DND-41 (cell line): Measurements from ENCODE around the gene FCAMR.
A peak's percentile ranks its signal among the peaks of the same experiment; 100 is the strongest.

ENCODE experiments used
- ATAC-seq: fragments of 200-7000 bp; cut with Tn5 transposase; 3 replicates; pipeline ENCODE4 v1.9.1; 2021; ENCODE audit warnings: low read depth; ENCODE audit not compliant: insufficient read depth
- DNase-seq: peaks from one replicate; pipeline ENCODE4 v3.0.0-alpha.2; 2020
- H2AFZ ChIP-seq: 2 replicates; pipeline ENCODE4 v1.6.0; 2012; ENCODE audit warnings: low read depth, low read length
- H3K27ac ChIP-seq: 2 replicates; pipeline ENCODE4 v1.5.1; 2012; ENCODE audit warnings: low read length, inconsistent platforms
- H3K27me3 ChIP-seq: fragments of 200-600 bp; sonication (generic); 2 replicates; pipeline ENCODE4 v1.6.0; 2012; ENCODE audit warnings: low read length, mild to moderate bottlenecking, inconsistent platforms; ENCODE audit not compliant: insufficient read depth, poor library complexity
- H3K36me3 ChIP-seq: 2 replicates; pipeline ENCODE4 v1.5.1; 2012; ENCODE audit warnings: low read length, inconsistent platforms; ENCODE audit not compliant: insufficient read depth
- H3K4me1 ChIP-seq: 2 replicates; pipeline ENCODE4 v1.5.1; 2012; ENCODE audit warnings: mild to moderate bottlenecking, low read length; ENCODE audit not compliant: insufficient read depth
- H3K4me2 ChIP-seq: 2 replicates; pipeline ENCODE4 v1.6.0; 2012; ENCODE audit warnings: mild to moderate bottlenecking, moderate library complexity, low read length, inconsistent platforms; ENCODE audit not compliant: insufficient read depth
- H3K4me3 ChIP-seq, 2 experiments: fragments of 200-600 bp in 1 of 2; shearing (Covaris generic) in 1 of 2; 2 replicates each; pipeline ENCODE4 v1.5.1; 2012 to 2016; ENCODE audit warnings: inconsistent platforms in 2 of 2, low read length in 2 of 2, mild to moderate bottlenecking in 2 of 2, low read depth in 1 of 2, moderate library complexity in 1 of 2
- H3K79me2 ChIP-seq: 2 replicates; pipeline ENCODE4 v1.6.0; 2012; ENCODE audit warnings: low read length, inconsistent platforms; ENCODE audit not compliant: insufficient read depth
- H3K9ac ChIP-seq: 2 replicates; pipeline ENCODE4 v1.6.0; 2012; ENCODE audit warnings: low read depth, mild to moderate bottlenecking, inconsistent platforms, low read length, moderate library complexity
- H3K9me3 ChIP-seq: 2 replicates; pipeline ENCODE4 v1.5.1; 2012; ENCODE audit warnings: low read length, moderate library complexity, mild to moderate bottlenecking, inconsistent platforms; ENCODE audit not compliant: insufficient read depth, severe bottlenecking
- H4K20me1 ChIP-seq: 2 replicates; pipeline ENCODE4 v1.6.0; 2012; ENCODE audit warnings: low read length; ENCODE audit not compliant: insufficient read depth
- CTCF ChIP-seq: IDR thresholded peaks from 2 replicates; pipeline ENCODE4 v1.5.1; 2012; ENCODE audit warnings: borderline replicate concordance, low read length, moderate library complexity, mild to moderate bottlenecking; ENCODE audit not compliant: poor library complexity, severe bottlenecking; ENCODE audit errors: extremely low read depth
- EZH2 ChIP-seq: IDR thresholded peaks from 3 replicates; pipeline ENCODE4 v1.6.1; 2012; ENCODE audit warnings: borderline replicate concordance, low read depth, mild to moderate bottlenecking, moderate library complexity, low read length, inconsistent platforms; ENCODE audit not compliant: severe bottlenecking

FCAMR gene

GRCh38 chr1:206935491-206936067, 34.7 kb downstream of the FCAMR start:
- Histone ChIP-seq H3K27me3 (no peaks in the 10 kb centered on the region), H3K9me3 (no peaks in the 10 kb centered on the region), H3K36me3 (no peaks in the 10 kb centered on the region), H3K9ac (no peak overlapping the region), H3K79me2 (no peaks in the 10 kb centered on the region), H3K4me2 (no peak overlapping the region), H3K4me1 (no peaks in the 10 kb centered on the region), H3K27ac (no peak overlapping the region), H3K4me3 (no peak overlapping the region), H4K20me1 (no peaks in the 10 kb centered on the region), H2AFZ (no peak overlapping the region)
- DNase-seq, result peak; percentile 57
- peak; percentile 66 for TF ChIP-seq CTCF
- no peak for TF ChIP-seq EZH2
- peak; percentile 83 for ATAC-seq

DNA sequence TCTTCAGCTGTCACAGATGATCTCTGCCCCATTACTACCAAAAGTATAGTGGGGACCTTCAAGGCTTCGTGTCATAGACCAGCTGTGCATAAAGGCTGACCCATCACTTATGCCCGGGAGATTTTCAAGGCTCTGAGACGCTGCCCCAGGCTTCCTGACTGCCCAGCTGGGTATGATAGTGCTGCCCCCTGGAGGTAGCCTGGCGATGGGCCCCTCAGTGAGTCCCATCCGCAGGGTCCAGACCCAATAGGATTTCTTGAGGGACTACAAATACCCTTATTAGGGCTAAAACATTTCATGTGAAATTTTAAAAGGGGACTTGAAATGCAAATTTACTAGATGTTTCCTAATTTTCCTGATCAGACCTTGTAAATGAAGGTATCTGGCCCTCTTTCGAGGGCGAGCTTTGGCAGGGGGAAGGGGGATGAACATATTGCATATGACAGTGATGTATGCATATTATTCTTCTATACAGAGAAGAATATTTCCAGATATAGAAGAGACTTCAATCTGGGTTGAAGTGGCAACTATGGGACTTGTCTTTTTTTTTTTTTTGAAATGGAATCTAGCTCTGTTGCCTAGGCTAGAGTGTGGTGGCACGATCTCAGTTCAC, 36.8 kb downstream of the FCAMR start:
- Histone ChIP-seq H2AFZ (no peak overlapping the region), H3K4me3 (no peak overlapping the region), H3K79me2 (no peaks in the 10 kb centered on the region), H3K36me3 (no peaks in the 10 kb centered on the region), H3K9me3 (no peaks in the 10 kb centered on the region), H3K9ac (no peak overlapping the region), H3K4me2 (no peak overlapping the region), H4K20me1 (no peaks in the 10 kb centered on the region), H3K4me1 (no peaks in the 10 kb centered on the region), H3K27me3 (no peaks in the 10 kb centered on the region), H3K27ac (no peak overlapping the region; the same call in 1 of the 2 replicates)
- ATAC-seq, result peak; percentile 77
- DNase-seq, result peak; percentile 59
- TF ChIP-seq CTCF (peak; percentile 77), EZH2 (no peak)

- Histone ChIP-seq H3K27ac (no peak overlapping the region), H3K4me2 (no peak overlapping the region), H3K79me2 (no peaks in the 10 kb centered on the region), H4K20me1 (no peaks in the 10 kb centered on the region), H3K9ac (no peak overlapping the region), H3K9me3 (no peaks in the 10 kb centered on the region), H2AFZ (no peak overlapping the region), H3K27me3 (no peaks in the 10 kb centered on the region), H3K36me3 (no peaks in the 10 kb centered on the region), H3K4me3 (no peak overlapping the region), H3K4me1 (no peaks in the 10 kb centered on the region)
- no peak for DNase-seq
- TF ChIP-seq EZH2 (no peak), CTCF (no peak)
- ATAC-seq, result no peak
Measured at GRCh38 chr1:206932177-206932576, 38.1 kb downstream of the FCAMR start.
